Measurements from ENCODE around the gene CYBA. TPM values are rescaled to one million over a fixed set of nuclear protein-coding genes. Genes with fewer than 3 reads are reported as not detected.

The CYBA gene
- total and polyA plus RNA-seq, 2 of the 13 experiments (the other 11 are each of a cell fraction or from before 2014, with no cell fraction given), result 196 to 250 TPM

DNA sequence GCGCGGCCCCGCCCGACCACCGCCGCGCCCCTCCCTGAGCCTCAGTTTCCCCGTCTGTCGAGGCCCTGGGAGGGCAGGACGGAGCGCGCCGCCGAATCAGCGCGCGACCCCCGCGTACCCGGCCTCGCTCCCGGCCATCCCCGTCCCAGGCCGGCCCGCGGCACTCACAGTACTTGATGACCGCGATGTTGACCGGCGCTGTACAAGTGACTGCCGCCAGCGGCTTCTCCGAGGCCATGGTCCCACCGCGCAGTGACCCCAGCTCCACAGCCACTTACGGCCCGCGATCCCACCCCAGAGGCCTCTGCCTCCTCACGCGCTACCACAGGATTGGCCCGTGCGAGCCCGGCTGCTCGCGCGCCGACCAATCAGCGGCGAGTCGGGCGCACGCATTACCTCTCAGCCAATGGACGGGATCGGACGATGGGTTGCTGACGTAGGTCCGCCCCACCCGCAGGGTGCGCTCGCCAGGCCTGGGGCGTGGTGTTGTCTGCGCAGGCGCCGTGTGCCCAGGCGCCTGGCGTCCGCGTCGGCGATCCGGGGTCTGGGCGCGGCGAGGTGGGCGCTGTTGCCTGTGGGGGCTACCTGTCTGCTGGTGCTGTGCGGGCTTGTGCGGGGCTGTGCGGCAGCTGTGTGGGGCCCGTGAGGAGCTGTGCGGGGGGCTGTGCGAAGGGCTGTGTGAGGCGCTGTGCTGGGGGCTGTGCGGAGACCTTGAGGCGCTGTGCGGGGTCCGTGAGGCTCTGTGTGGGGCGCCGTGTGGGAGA lies 12.2 kb upstream of the CYBA start, which contains the start of gene MVD (continued):
- TF ChIP-seq ZNF546 (CRISPR knock-in tag; conservative IDR thresholded peaks at IDR 0.05), result peak; percentile 52
- 0 out of 2 replicates have a peak, but pooled peaks have one; percentile 81 for TF ChIP-seq ZNF550 (CRISPR knock-in tag; IDR thresholded peaks at IDR 0.05; ENCODE audit: borderline replicate concordance)
- TF ChIP-seq, protein P1, sequence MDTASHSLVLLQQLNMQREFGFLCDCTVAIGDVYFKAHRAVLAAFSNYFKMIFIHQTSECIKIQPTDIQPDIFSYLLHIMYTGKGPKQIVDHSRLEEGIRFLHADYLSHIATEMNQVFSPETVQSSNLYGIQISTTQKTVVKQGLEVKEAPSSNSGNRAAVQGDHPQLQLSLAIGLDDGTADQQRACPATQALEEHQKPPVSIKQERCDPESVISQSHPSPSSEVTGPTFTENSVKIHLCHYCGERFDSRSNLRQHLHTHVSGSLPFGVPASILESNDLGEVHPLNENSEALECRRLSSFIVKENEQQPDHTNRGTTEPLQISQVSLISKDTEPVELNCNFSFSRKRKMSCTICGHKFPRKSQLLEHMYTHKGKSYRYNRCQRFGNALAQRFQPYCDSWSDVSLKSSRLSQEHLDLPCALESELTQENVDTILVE (CRISPR knock-in tag; IDR thresholded peaks at IDR 0.05), result peak; percentile 35; the same call in 1 of the 2 replicates
- TF ChIP-seq SP2 (CRISPR knock-in tag; IDR thresholded peaks at IDR 0.05), result peak; percentile 96
- TF ChIP-seq ZNF850 (CRISPR knock-in tag; conservative IDR thresholded peaks at IDR 0.05), result peak; percentile 84; the same call in 1 of the 2 replicates
- no peak; the same call in 1 of the 2 replicates for TF ChIP-seq AHR (CRISPR knock-in tag; IDR thresholded peaks at IDR 0.05)
- no peak for TF ChIP-seq RORA (CRISPR knock-in tag; IDR thresholded peaks at IDR 0.05)
- peak; percentile 71 for TF ChIP-seq ZNF776 (CRISPR knock-in tag; IDR thresholded peaks at IDR 0.05)
- TF ChIP-seq, protein P2, sequence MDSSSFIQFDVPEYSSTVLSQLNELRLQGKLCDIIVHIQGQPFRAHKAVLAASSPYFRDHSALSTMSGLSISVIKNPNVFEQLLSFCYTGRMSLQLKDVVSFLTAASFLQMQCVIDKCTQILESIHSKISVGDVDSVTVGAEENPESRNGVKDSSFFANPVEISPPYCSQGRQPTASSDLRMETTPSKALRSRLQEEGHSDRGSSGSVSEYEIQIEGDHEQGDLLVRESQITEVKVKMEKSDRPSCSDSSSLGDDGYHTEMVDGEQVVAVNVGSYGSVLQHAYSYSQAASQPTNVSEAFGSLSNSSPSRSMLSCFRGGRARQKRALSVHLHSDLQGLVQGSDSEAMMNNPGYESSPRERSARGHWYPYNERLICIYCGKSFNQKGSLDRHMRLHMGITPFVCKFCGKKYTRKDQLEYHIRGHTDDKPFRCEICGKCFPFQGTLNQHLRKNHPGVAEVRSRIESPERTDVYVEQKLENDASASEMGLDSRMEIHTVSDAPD (CRISPR knock-in tag; IDR thresholded peaks at IDR 0.05), result 0 out of 2 replicates have a peak, but pooled peaks have one; percentile 45
- TF ChIP-seq KLF16 (CRISPR knock-in tag; IDR thresholded peaks at IDR 0.05), result peak in 1 of 2 experiments; percentile 89; a peak in 1 of 4 replicates
- TF ChIP-seq, protein P3, sequence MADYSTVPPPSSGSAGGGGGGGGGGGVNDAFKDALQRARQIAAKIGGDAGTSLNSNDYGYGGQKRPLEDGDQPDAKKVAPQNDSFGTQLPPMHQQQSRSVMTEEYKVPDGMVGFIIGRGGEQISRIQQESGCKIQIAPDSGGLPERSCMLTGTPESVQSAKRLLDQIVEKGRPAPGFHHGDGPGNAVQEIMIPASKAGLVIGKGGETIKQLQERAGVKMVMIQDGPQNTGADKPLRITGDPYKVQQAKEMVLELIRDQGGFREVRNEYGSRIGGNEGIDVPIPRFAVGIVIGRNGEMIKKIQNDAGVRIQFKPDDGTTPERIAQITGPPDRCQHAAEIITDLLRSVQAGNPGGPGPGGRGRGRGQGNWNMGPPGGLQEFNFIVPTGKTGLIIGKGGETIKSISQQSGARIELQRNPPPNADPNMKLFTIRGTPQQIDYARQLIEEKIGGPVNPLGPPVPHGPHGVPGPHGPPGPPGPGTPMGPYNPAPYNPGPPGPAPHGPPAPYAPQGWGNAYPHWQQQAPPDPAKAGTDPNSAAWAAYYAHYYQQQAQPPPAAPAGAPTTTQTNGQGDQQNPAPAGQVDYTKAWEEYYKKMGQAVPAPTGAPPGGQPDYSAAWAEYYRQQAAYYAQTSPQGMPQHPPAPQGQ (CRISPR knock-in tag; IDR thresholded peaks at IDR 0.05; ENCODE audit: borderline replicate concordance), result no peak; the same call in 1 of the 2 replicates
- TF ChIP-seq ZFX (CRISPR knock-in tag; IDR thresholded peaks at IDR 0.05; ENCODE audit: low read depth), result peak; percentile 93
- TF ChIP-seq DNMT3B (CRISPR knock-in tag; conservative IDR thresholded peaks at IDR 0.05), result no peak
- TF ChIP-seq, protein P4, sequence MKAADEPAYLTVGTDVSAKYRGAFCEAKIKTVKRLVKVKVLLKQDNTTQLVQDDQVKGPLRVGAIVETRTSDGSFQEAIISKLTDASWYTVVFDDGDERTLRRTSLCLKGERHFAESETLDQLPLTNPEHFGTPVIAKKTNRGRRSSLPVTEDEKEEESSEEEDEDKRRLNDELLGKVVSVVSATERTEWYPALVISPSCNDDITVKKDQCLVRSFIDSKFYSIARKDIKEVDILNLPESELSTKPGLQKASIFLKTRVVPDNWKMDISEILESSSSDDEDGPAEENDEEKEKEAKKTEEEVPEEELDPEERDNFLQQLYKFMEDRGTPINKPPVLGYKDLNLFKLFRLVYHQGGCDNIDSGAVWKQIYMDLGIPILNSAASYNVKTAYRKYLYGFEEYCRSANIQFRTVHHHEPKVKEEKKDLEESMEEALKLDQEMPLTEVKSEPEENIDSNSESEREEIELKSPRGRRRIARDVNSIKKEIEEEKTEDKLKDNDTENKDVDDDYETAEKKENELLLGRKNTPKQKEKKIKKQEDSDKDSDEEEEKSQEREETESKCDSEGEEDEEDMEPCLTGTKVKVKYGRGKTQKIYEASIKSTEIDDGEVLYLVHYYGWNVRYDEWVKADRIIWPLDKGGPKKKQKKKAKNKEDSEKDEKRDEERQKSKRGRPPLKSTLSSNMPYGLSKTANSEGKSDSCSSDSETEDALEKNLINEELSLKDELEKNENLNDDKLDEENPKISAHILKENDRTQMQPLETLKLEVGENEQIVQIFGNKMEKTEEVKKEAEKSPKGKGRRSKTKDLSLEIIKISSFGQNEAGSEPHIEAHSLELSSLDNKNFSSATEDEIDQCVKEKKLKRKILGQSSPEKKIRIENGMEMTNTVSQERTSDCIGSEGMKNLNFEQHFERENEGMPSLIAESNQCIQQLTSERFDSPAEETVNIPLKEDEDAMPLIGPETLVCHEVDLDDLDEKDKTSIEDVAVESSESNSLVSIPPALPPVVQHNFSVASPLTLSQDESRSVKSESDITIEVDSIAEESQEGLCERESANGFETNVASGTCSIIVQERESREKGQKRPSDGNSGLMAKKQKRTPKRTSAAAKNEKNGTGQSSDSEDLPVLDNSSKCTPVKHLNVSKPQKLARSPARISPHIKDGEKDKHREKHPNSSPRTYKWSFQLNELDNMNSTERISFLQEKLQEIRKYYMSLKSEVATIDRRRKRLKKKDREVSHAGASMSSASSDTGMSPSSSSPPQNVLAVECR (CRISPR knock-in tag; IDR thresholded peaks at IDR 0.05; ENCODE audit: borderline replicate concordance), result peak; percentile 99
- no peak for TF ChIP-seq ZNF629 (CRISPR knock-in tag; conservative IDR thresholded peaks at IDR 0.05)
- peak; percentile 44; the same call in 1 of the 2 replicates for TF ChIP-seq ZNF143 (CRISPR knock-in tag; IDR thresholded peaks at IDR 0.05)
- peak; percentile 74 for TF ChIP-seq TARDBP (CRISPR knock-in tag; IDR thresholded peaks at IDR 0.05)
- TF ChIP-seq, protein P5, sequence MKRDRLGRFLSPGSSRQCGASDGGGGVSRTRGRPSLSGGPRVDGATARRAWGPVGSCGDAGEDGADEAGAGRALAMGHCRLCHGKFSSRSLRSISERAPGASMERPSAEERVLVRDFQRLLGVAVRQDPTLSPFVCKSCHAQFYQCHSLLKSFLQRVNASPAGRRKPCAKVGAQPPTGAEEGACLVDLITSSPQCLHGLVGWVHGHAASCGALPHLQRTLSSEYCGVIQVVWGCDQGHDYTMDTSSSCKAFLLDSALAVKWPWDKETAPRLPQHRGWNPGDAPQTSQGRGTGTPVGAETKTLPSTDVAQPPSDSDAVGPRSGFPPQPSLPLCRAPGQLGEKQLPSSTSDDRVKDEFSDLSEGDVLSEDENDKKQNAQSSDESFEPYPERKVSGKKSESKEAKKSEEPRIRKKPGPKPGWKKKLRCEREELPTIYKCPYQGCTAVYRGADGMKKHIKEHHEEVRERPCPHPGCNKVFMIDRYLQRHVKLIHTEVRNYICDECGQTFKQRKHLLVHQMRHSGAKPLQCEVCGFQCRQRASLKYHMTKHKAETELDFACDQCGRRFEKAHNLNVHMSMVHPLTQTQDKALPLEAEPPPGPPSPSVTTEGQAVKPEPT (CRISPR knock-in tag; IDR thresholded peaks at IDR 0.05; ENCODE audit: low read depth), result peak; percentile 41; the same call in 1 of the 2 replicates
